Esophagus squamous epithelium (tissue), 5 donors: ENCODE measurements around the gene LAMA1. TPM values are rescaled to one million over a fixed set of nuclear protein-coding genes. Genes with fewer than 3 reads are reported as not detected.

Source experiments
- DNase-seq: peaks from one replicate; lab custom pipeline; 2025; lab: John Stamatoyannopoulos, UW
- H3K27ac ChIP-seq, 4 donors: fragments of 200-600 bp; sonication (generic); one replicate each; pipeline ENCODE4 v1.5.1; 2016 to 2019; ENCODE audit warnings: mild to moderate bottlenecking in 1 of 4
- H3K27me3 ChIP-seq, 4 donors: fragments of 200-600 bp; sonication (generic); 1 replicate in 3 of 4; 2 replicates in 1 of 4; pipeline versions ENCODE4 v1.5.1 to v1.6.0; 2017 to 2021; ENCODE audit warnings: antibody characterized with exemption in 1 of 4
- H3K36me3 ChIP-seq, 3 donors: fragments of 200-600 bp; sonication (generic); one replicate each; pipeline ENCODE4 v1.5.1; 2016 to 2019
- H3K4me1 ChIP-seq, 3 donors: fragments of 200-600 bp; sonication (generic); one replicate each; pipeline ENCODE4 v1.5.1; 2017 to 2019
- H3K4me3 ChIP-seq, 4 donors: fragments of 200-600 bp; sonication (generic); 1 replicate in 3 of 4; 2 replicates in 1 of 4; pipeline ENCODE4 v1.5.1; 2016 to 2019; ENCODE audit warnings: mild to moderate bottlenecking in 2 of 4, moderate library complexity in 1 of 4
- H3K9me3 ChIP-seq, 3 donors: fragments of 200-600 bp; sonication (generic); one replicate each; pipeline ENCODE4 v1.5.1; 2016 to 2019
- CTCF ChIP-seq, 6 experiments: fragments of 450-650 bp in 4 of 6; fragments of 200-600 bp in 2 of 6; sonication (generic) in 2 of 6; IDR thresholded peaks; one replicate each; pipeline ENCODE4 v1.5.1; 2016 to 2019; ENCODE audit warnings: antibody characterized with exemption in 6 of 6, mild to moderate bottlenecking in 4 of 6, moderate library complexity in 4 of 6
- POLR2A ChIP-seq, 4 donors: fragments of 450-650 bp; IDR thresholded peaks; one replicate each; pipeline ENCODE4 v1.6.1; 2017; ENCODE audit warnings: antibody characterized with exemption in 4 of 4, mild to moderate bottlenecking in 4 of 4, moderate library complexity in 3 of 4
- WGBS, 2 donors: methylation state at CpG; one replicate each; pipeline ENCODE4 v1.1.5; 2018; 5-methylcytosine and 5-hydroxymethylcytosine counted together
- intact Hi-C: fragments of 100-400 bp; cut with DNase I; formaldehyde crosslinking; loops from one replicate; pipeline ENCODE4 v1.15.0; 2022
- total RNA-seq, 4 donors: library from RNA; depleted of rRNA; stranded (reverse); fragments of >200 nt; gene quantifications; one replicate each; pipeline ENCODE4 v1.1.0, GENCODE V29; 2016
- donor health status: DM: yes; HTN: yes; CAD: no.

The LAMA1 gene
- total RNA-seq, 4 donors from 2014 or later, result 0.08 to 2.7 (median 1.6) TPM

DNA sequence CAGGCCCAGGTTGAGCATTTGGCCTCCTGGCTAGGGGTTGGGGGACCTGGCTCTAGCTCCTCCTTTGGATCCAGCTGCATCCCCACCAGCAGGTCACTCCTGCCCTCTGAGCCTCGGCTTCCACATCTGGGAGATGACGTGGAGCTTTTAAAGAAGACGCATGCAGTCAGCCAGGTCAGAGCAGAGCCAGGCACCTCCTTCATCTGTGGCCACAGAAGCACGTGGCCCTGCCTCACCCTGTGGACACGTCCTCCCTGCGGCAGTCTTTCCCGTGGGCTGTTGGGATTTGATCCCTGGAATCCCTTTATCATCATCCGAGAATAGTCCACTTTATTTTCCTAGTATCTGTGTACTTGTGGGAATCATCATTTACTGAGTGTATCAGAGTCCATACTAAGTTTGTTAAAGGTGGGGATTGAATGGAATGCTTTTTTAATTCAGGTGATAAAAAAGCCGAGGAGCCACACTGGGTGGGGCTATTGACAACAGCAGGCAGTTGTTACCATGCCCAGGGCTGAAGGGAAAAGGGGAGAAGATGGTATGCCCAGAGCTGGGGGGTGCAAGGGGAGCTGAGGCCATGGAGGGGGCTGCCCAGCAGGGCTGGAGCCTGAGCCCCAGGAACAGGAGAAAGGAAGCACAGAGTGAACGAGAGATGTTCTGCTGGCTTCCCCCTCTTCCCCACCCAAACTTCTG is 170.1 kb downstream of the LAMA1 start:
- TF ChIP-seq POLR2A (IDR thresholded peaks at IDR 0.05), result no peak
- TF ChIP-seq CTCF (IDR thresholded peaks at IDR 0.05), result no peak
- Histone ChIP-seq H3K27me3 (no peaks in the 10 kb centered on the region), H3K27ac (no peak overlapping the region), H3K4me3 (no peak overlapping the region), H3K36me3 (no peaks in the 10 kb centered on the region), H3K9me3 (no peaks in the 10 kb centered on the region), H3K4me1 (no peaks in the 10 kb centered on the region)
- no peak for DNase-seq
- intact Hi-C loops, result no loop called here
- 76 to 79% methylated on average over 7 to 10 of the region's 10 CpGs for WGBS, 2 donors

GRCh38 chr18:6943143-6943542 is 174.5 kb downstream of the LAMA1 start:
- WGBS, 2 donors, result 77 to 88% methylated on average over 6 of the region's 6 CpGs
- TF ChIP-seq POLR2A (IDR thresholded peaks at IDR 0.05) (no peak), CTCF (IDR thresholded peaks at IDR 0.05) (no peak)
- intact Hi-C loops, result no loop called here

DNA sequence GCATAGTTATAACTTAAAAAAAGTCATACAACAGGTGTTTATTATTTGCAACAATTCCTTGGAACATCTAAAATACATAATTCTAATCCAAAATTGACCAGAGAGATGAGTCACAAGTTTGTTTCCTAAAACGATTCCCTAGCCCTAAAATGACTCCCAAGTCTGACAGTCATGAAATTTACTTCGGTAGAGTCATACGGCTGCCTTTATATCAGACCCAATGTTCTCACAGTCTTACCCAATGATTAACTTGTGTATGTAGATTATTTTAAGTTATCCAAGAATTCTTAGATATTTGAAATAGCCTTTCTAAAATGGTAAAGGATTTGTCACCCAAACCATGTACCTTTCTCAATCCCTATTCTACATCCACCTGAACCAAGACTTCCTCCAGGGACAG is 174.9 kb downstream of the LAMA1 start:
- no peak overlapping the region for H3K27ac ChIP-seq

More at GRCh38 chr18:6943143-6943542, 174.5 kb downstream of the LAMA1 start:
- no peaks in the 10 kb centered on the region for H3K27me3 ChIP-seq
- H3K9me3 ChIP-seq, result no peaks in the 10 kb centered on the region
- no peak overlapping the region for H3K4me3 ChIP-seq
- no peaks in the 10 kb centered on the region for H3K36me3 ChIP-seq
- no peak for DNase-seq
- H3K27ac ChIP-seq, result no peak overlapping the region
- no peaks in the 10 kb centered on the region for H3K4me1 ChIP-seq

GRCh38 chr18:6941996-6942395 is 175.6 kb downstream of the LAMA1 start:
- Histone ChIP-seq H3K4me1 (no peaks in the 10 kb centered on the region), H3K27ac (no peak overlapping the region), H3K36me3 (no peaks in the 10 kb centered on the region), H3K9me3 (no peaks in the 10 kb centered on the region), H3K27me3 (no peaks in the 10 kb centered on the region), H3K4me3 (no peak overlapping the region)
- 72 to 82% methylated on average over 11 of the region's 11 CpGs for WGBS, 2 donors
- intact Hi-C loops, result no loop called here
- no peak for DNase-seq
- no peak for TF ChIP-seq CTCF (IDR thresholded peaks at IDR 0.05)
- TF ChIP-seq POLR2A (IDR thresholded peaks at IDR 0.05), result no peak

More for the DNA sequence above, 174.9 kb downstream of the LAMA1 start:
- Histone ChIP-seq H3K4me1 (no peaks in the 10 kb centered on the region), H3K27me3 (no peaks in the 10 kb centered on the region), H3K4me3 (no peak overlapping the region), H3K36me3 (no peaks in the 10 kb centered on the region), H3K9me3 (no peaks in the 10 kb centered on the region)
- no peak for DNase-seq
- intact Hi-C loops, result no loop called here
- 82 to 84% methylated on average over 3 of the region's 3 CpGs for WGBS, 2 donors
- no peak for TF ChIP-seq CTCF (IDR thresholded peaks at IDR 0.05)
- no peak for TF ChIP-seq POLR2A (IDR thresholded peaks at IDR 0.05)

GRCh38 chr18:6940451-6940850 is 177.1 kb downstream of the LAMA1 start:
- H3K27ac ChIP-seq, result no peak overlapping the region
- no peak for DNase-seq
- no peaks in the 10 kb centered on the region for H3K36me3 ChIP-seq
- H3K4me3 ChIP-seq, result no peak overlapping the region
- TF ChIP-seq CTCF (IDR thresholded peaks at IDR 0.05) (no peak), POLR2A (IDR thresholded peaks at IDR 0.05) (no peak)
- H3K9me3 ChIP-seq, result no peaks in the 10 kb centered on the region
- H3K27me3 ChIP-seq, result no peaks in the 10 kb centered on the region
- 88 to 94% methylated on average over 7 to 8 of the region's 9 CpGs for WGBS, 2 donors
- intact Hi-C loops, result no loop called here
- H3K4me1 ChIP-seq, result no peaks in the 10 kb centered on the region
